Fibroblast of skin of abdomen (primary cell): ENCODE results near the gene RECQL5.
A peak's percentile ranks its signal among the peaks of the same experiment; 100 is the strongest.
"Not testable (repeated sequence)": the region's sequence is repeated elsewhere in the genome, so short reads cannot be mapped to it uniquely, and the experiment has no call there.

Source experiments
- DNase-seq: peaks from one replicate; pipeline ENCODE4 v3.0.0-alpha.2; 2013

The RECQL5 gene

DNA sequence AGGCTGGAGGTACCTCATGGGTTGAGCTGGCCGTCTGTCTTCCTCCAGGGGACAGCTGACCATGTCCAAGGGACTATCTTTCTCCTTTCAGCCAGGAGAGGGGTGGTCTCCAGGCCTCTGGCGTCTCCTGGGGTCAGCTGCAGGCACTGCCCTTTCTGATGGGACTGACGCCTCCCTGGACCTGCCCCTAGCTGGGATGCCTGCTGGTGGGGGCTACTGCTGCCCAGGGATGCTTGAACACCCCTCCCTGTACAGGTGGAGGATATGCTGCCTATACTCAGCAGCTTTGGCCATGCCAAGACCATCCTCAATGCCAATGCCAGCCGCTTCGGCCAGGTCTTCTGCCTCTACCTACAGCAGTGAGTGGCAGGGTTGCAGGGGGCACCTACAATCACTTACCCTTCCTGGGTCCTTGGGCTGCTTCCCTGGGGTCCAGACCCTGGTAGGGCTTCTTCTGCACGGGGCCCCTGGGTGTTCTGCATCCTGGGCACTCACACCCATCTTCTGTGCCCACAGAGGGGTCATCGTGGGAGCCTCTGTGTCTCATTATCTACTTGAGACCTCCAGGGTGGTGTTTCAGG, 75.1 kb downstream of the RECQL5 start:
- DNase-seq = no peak

DNA sequence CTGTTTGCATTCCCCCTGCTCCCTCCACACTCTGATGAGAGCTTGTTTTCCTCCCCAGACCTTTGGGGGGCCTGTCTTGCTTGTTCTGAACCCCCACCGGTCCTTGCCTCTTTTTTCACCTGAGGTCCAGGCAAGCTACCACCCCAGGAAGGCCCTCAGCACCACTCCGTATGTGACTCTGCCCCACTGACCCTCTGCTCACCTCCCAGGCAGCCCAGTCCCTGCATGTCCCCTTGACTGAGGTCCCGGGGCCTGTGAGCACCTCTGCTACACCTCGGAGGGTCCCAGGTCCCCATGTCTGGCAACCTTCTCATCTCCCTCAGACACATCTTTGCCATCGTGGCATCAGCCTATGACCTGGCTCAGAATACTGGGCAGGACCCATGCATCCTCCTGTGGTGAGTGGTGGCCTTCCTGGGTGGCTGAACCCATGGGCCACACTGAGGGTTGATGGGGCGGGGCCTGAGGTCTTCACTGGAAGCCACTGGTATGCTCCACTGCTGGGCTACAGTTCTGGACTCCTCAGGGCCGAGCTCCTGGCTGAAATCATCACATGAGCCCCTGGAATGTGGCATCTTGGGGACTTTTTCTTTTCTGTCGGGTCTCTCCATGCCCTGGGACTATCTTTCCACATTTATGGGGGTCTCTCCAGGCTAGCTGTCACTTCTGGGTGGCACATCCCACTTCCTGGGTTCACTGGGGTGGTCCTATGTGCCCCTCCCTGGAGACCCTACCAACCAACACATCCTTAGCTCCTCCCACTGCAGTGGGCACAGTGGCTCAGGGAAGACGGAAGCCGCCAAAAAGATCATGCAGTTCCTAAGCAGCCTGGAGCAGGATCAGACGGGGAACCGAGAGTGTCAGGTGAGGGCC, 75.9 kb downstream of the RECQL5 start:
- no peak for DNase-seq

GRCh38 chr17:75590314-75590761, 76.6 kb downstream of the RECQL5 start:
- no peak for DNase-seq

- DNase-seq = no peak
Measured at GRCh38 chr17:75589919-75590303, 77.0 kb downstream of the RECQL5 start.

- DNase-seq = peak; percentile 86
Measured at GRCh38 chr17:75589012-75589918, 77.7 kb downstream of the RECQL5 start.

DNA sequence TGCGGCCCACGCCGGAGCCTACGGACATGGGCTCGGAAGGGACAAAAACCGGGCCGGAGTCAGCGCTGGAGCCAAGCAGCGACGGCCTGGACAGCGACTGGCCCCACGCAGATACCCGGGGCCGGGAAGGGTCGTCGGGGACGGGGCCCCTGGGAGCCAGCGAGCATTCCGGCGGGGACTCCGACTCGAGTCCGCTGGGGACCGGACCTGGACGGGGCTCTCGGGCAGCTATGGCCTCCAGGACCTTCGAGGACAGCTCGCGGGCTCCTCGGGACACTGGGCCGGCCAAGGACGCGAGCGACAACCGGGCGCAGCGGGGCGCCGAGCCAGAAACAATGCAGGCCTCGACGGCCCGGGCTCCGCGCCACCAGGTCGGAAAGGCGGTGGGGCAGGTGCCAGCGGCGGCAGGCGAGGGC, 78.3 kb downstream of the RECQL5 start:
- DNase-seq = no peak

DNA sequence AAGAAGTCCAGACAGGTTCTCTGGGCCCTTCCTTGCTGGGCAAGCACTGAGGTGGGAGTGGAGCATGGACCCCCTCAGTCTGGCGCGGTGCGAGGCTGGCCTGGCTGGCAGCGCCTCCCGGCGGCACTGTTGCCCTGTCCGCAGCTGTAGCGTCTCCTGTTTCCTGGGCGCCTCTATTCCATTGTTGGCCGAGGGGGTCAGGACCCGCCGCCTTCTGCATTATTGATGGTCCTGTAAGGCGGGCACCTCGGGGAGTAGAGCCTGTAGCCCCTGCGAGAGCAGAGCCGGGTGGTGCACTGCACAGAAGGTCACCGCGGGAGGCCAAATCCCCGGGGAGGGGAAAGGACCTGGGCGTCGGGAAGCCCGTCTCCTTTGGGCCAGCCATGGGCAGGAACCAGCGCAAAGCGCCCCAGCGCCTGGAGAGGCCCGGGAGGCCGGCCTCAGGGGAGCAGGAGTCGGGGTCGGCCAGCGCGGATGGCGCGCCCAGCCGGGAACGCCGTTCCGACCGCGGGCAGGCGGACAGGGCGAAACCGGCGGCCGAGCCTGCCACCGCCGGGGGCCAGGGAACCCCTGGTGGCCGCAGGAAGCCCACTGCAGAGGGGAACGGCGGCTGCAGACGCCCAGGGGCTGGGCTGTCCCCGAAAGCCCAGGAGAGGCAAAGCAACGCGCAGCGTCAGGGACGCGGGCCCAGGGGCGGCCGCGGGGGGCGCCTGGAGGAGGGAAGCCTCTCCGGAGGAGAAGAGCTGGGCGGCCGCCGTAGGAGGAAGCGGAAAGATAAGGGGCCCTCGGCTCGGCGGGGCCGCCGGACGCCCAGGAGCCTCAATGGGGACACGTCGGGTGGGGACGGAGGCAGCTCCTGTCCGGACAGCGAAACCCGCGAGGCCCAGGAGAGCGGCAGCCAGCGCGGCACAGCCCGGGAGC, 79.0 kb downstream of the RECQL5 start, which contains the start of gene MYO15B:
Gene MYO15B, plus strand, starts transcription at position 126 of the 921 bp plus-strand sequence. Its CDS starts 258 bp downstream, at position 384.
- DNase-seq = peak; percentile 30

DNA sequence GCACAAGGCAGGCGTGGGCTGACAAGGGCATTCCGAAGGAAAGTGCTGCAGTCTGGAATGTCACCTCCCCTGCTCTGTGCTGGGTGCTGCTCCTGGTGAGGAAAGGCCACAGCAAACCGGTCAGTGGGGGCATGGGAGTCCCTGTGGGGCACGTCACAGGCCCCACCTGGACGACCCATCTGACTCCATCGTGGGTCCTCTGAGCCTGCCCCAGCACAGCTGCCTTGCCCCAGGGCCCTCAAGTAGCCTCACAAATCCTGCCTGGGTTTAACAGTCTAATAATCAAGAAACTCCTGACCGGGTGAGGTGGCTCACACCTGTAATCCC, 82.1 kb downstream of the RECQL5 start:
- DNase-seq = no peak

- DNase-seq = not testable (repeated sequence)
Measured at GRCh38 chr17:75583197-75583596, 83.8 kb downstream of the RECQL5 start.

- DNase-seq = not testable (repeated sequence)
Measured at GRCh38 chr17:75581121-75581725, 85.7 kb downstream of the RECQL5 start.
